IMR-90 (cell line): Measurements from ENCODE around the gene NOS1AP. TPM values are rescaled to one million over a fixed set of nuclear protein-coding genes. Genes with fewer than 3 reads are reported as not detected.

Experiments
- ATAC-seq: fragments of 200-7000 bp; cut with Tn5 transposase; 2 replicates; pipeline ENCODE4 v1.9.1; 2020; ENCODE audit warnings: low read depth, mild to moderate bottlenecking, moderate library complexity
- BruUV-seq: library from RNA; stranded (reverse); fragments of 400-500 nt; replicated peaks from 2 replicates; lab custom pipeline; 2021; lab: Mats Ljungman, UMichigan
- CTCF ChIA-PET: fragments of 300-600 bp; formaldehyde crosslinking; extraction: SDS; loops from one replicate; lab custom pipeline; 2021; ENCODE audit warnings: antibody characterized with exemption; lab: Yijun Ruan, JAX
- POLR2A ChIA-PET: fragments of 300-600 bp; sonication (Branson Sonifier 250); formaldehyde crosslinking; loops from one replicate; lab custom pipeline; 2022; ENCODE audit warnings: antibody characterized with exemption; ENCODE audit not compliant: unreplicated experiment; lab: Charles Lee
- DNase-seq: peaks from one replicate; pipeline ENCODE4 v3.0.0; 2013
- H2AFZ ChIP-seq: replicated peaks from 2 replicates; pipeline ENCODE3; 2013; ENCODE audit warnings: low read length, mild to moderate bottlenecking; ENCODE audit not compliant: poor library complexity
- H2AK5ac ChIP-seq: 2 replicates; pipeline ENCODE4 v1.6.1; 2013; ENCODE audit warnings: low read depth, low read length, inconsistent platforms
- H2AK9ac ChIP-seq: replicated peaks from 2 replicates; pipeline ENCODE3; 2013; ENCODE audit warnings: mild to moderate bottlenecking, low read depth, low read length, moderate library complexity; ENCODE audit not compliant: poor library complexity
- H2BK120ac ChIP-seq: 2 replicates; pipeline ENCODE4 v1.6.1; 2013; ENCODE audit warnings: low read depth, low read length, inconsistent platforms
- H2BK15ac ChIP-seq: 3 replicates; pipeline ENCODE4 v1.6.1; 2013; ENCODE audit warnings: low read depth, low read length, inconsistent platforms
- H2BK20ac ChIP-seq: 2 replicates; pipeline ENCODE4 v1.6.1; 2013; ENCODE audit warnings: low read depth, mild to moderate bottlenecking, inconsistent platforms, low read length, moderate library complexity
- H2BK5ac ChIP-seq: 2 replicates; pipeline ENCODE4 v1.6.1; 2013; ENCODE audit warnings: mild to moderate bottlenecking, low read depth, low read length, inconsistent platforms; ENCODE audit not compliant: poor library complexity, severe bottlenecking
- H3K14ac ChIP-seq: replicated peaks from 2 replicates; pipeline ENCODE4 v1.6.1; 2013; ENCODE audit warnings: low read depth, low read length, inconsistent platforms
- H3K18ac ChIP-seq: 2 replicates; pipeline ENCODE4 v1.6.1; 2013; ENCODE audit warnings: low read depth, low read length, control low read depth
- H3K23ac ChIP-seq: 2 replicates; pipeline ENCODE4 v1.6.1; 2013; ENCODE audit warnings: low read depth, low read length, inconsistent platforms
- H3K27ac ChIP-seq: 2 replicates; pipeline ENCODE4 v1.5.1; 2013; ENCODE audit warnings: mild to moderate bottlenecking, control low read depth, low read length; ENCODE audit not compliant: insufficient read depth
- H3K27me3 ChIP-seq: 2 replicates; pipeline ENCODE4 v1.6.1; 2013; ENCODE audit warnings: low read length; ENCODE audit not compliant: control insufficient read depth, insufficient read depth
- H3K36me3 ChIP-seq: 2 replicates; pipeline ENCODE4 v1.6.1; 2013; ENCODE audit warnings: low read length, mixed read lengths; ENCODE audit not compliant: control insufficient read depth, insufficient read depth
- H3K4ac ChIP-seq: 2 replicates; pipeline ENCODE4 v1.6.1; 2013; ENCODE audit warnings: low read depth, low read length, inconsistent platforms
- H3K4me1 ChIP-seq: 2 replicates; pipeline ENCODE4 v1.6.1; 2013; ENCODE audit warnings: low read length, mixed read lengths; ENCODE audit not compliant: control insufficient read depth, insufficient read depth
- H3K4me2 ChIP-seq: 2 replicates; pipeline ENCODE4 v1.6.1; 2013; ENCODE audit warnings: low read depth, mild to moderate bottlenecking, control low read depth, low read length, moderate library complexity
- H3K4me3 ChIP-seq: 2 replicates; pipeline ENCODE4 v1.5.1; 2013; ENCODE audit warnings: low read depth, mild to moderate bottlenecking, control low read depth, low read length, moderate library complexity; ENCODE audit not compliant: insufficient read depth
- H3K56ac ChIP-seq: 2 replicates; pipeline ENCODE4 v1.6.1; 2013; ENCODE audit warnings: low read length, inconsistent platforms; ENCODE audit not compliant: insufficient read depth; ENCODE audit errors: extremely low read depth
- H3K79me1 ChIP-seq, 2 experiments: 2 replicates each; pipeline ENCODE4 v1.6.1; 2013; ENCODE audit warnings: low read length in 2 of 2, inconsistent platforms in 1 of 2, low read depth in 1 of 2
- H3K9ac ChIP-seq: 2 replicates; pipeline ENCODE4 v1.6.1; 2013; ENCODE audit warnings: low read depth, low read length, control low read depth
- H3K9me1 ChIP-seq: 2 replicates; pipeline ENCODE4 v1.6.1; 2013; ENCODE audit warnings: low read length, inconsistent platforms; ENCODE audit not compliant: insufficient read depth
- H3K9me3 ChIP-seq: 2 replicates; pipeline ENCODE4 v1.6.1; 2013; ENCODE audit warnings: low read length; ENCODE audit not compliant: control insufficient read depth, insufficient read depth
- H4K20me1 ChIP-seq: 2 replicates; pipeline ENCODE4 v1.6.1; 2013; ENCODE audit warnings: low read length, inconsistent platforms; ENCODE audit not compliant: insufficient read depth
- H4K5ac ChIP-seq: 2 replicates; pipeline ENCODE4 v1.6.1; 2013; ENCODE audit warnings: mild to moderate bottlenecking, low read depth, low read length, control low read depth
- H4K8ac ChIP-seq, 2 experiments: 2 replicates each; pipeline ENCODE4 v1.6.1; 2013; ENCODE audit warnings: low read depth in 2 of 2, low read length in 2 of 2, control low read depth in 1 of 2, inconsistent platforms in 1 of 2
- H4K91ac ChIP-seq: 2 replicates; pipeline ENCODE4 v1.6.1; 2013; ENCODE audit warnings: low read depth, low read length, inconsistent platforms; ENCODE audit not compliant: insufficient read depth
- CEBPB ChIP-seq: IDR thresholded peaks from 2 replicates; pipeline ENCODE4 v1.6.1; 2012; ENCODE audit warnings: low read depth, low read length, improper control_type of control experiment
- CTCF ChIP-seq: conservative IDR thresholded peaks from 2 replicates; pipeline ENCODE4 v1.5.1; 2012; ENCODE audit warnings: mild to moderate bottlenecking, low read depth, low read length, improper control_type of control experiment
- ELK1 ChIP-seq: fragments of 150-350 bp; IDR thresholded peaks from 2 replicates; pipeline ENCODE4 v1.6.1; 2016; ENCODE audit warnings: low read depth, mild to moderate bottlenecking, low read length, moderate library complexity, borderline replicate concordance
- FOS ChIP-seq: fragments of 150-350 bp; IDR thresholded peaks from 2 replicates; pipeline ENCODE4 v1.6.1; 2016; ENCODE audit warnings: low read depth, low read length
- MAFK ChIP-seq: IDR thresholded peaks from 2 replicates; pipeline ENCODE4 v1.6.1; 2012; ENCODE audit warnings: low read depth, low read length, improper control_type of control experiment
- MAZ ChIP-seq: IDR thresholded peaks from 2 replicates; pipeline ENCODE4 v1.6.1; 2012; ENCODE audit warnings: low read depth, mild to moderate bottlenecking, low read length, improper control_type of control experiment, moderate library complexity, borderline replicate concordance
- MXI1 ChIP-seq: IDR thresholded peaks from 2 replicates; pipeline ENCODE4 v1.6.1; 2012; ENCODE audit warnings: low read depth, mild to moderate bottlenecking, low read length, moderate library complexity, borderline replicate concordance
- NFE2L2 ChIP-seq: fragments of 150-350 bp; IDR thresholded peaks from 2 replicates; pipeline ENCODE4 v1.6.1; 2016; ENCODE audit warnings: low read depth, mild to moderate bottlenecking, low read length
- POLR2A ChIP-seq: IDR thresholded peaks from 2 replicates; pipeline ENCODE4 v1.6.1; 2012; ENCODE audit warnings: mild to moderate bottlenecking, low read depth, low read length
- RAD21 ChIP-seq: IDR thresholded peaks from 2 replicates; pipeline ENCODE4 v1.6.1; 2012; ENCODE audit warnings: low read length, improper control_type of control experiment
- RCOR1 ChIP-seq: IDR thresholded peaks from 2 replicates; pipeline ENCODE4 v1.6.1; 2012; ENCODE audit warnings: mild to moderate bottlenecking, low read length, improper control_type of control experiment; ENCODE audit not compliant: insufficient replicate concordance
- RFX5 ChIP-seq: IDR thresholded peaks from 2 replicates; pipeline ENCODE4 v1.8.0; 2012; ENCODE audit warnings: low read depth, mild to moderate bottlenecking, low read length, moderate library complexity
- USF2 ChIP-seq: fragments of 150-350 bp; IDR thresholded peaks from 2 replicates; pipeline ENCODE4 v1.6.1; 2017; ENCODE audit warnings: mild to moderate bottlenecking, antibody characterized with exemption, low read length, low read depth
- WGBS, 2 experiments: methylation state at CpG; one replicate each; pipeline versions ENCODE4 v1.1.5 to v1.1.7; 2013; ENCODE audit warnings: missing lambda C conversion rate in 2 of 2; ENCODE audit not compliant: insufficient read length in 1 of 2; ENCODE audit errors: extremely low coverage in 2 of 2; 5-methylcytosine and 5-hydroxymethylcytosine counted together
- dilution Hi-C: fragments of 300-500 bp; cut with HindIII; formaldehyde crosslinking; loops from one replicate; pipeline ENCODE4 v1.14.3; 2018; ENCODE audit warnings: low sequenced_read_pairs; ENCODE audit not compliant: unreplicated experiment
- in situ Hi-C: fragments of 300-500 bp; cut with MboI; formaldehyde crosslinking; loops from 3 replicates; pipeline ENCODE4 v1.14.3; 2019; ENCODE audit warnings: low sequenced_read_pairs, inconsistent platforms, mixed read lengths
- intact Hi-C: fragments of 100-400 bp; cut with micrococcal nuclease; formaldehyde crosslinking; loops from 2 replicates; pipeline ENCODE4 v1.10.0; 2022
- polyA plus RNA-seq, 3 experiments: library from polyadenylated mRNA; depleted of rRNA; stranded (reverse); fragments of >200 nt; gene quantifications; 2 replicates each; pipeline ENCODE4 v1.2.3, GENCODE V29; 2012; ENCODE audit warnings: low replicate concordance in 1 of 3
- total RNA-seq: library from RNA; depleted of rRNA; stranded (reverse); fragments of >200 nt; gene quantifications from 2 replicates; pipeline ENCODE4 v1.2.3, GENCODE V29; 2012

NOS1AP gene
- total and polyA plus RNA-seq, 2 of the 4 experiments (the other 2 are of a cell fraction) = 0.18 to 0.19 TPM

- no peaks in the 10 kb centered on the region for H3K79me1 ChIP-seq
- H4K8ac ChIP-seq = no peak overlapping the region
- 86% methylated on average over 1 of the region's 7 CpGs; no CpG with 5 or more reads in 1 of the 2 experiments for WGBS, 2 experiments
- H3K4me2 ChIP-seq = no peak overlapping the region
- H3K4me3 ChIP-seq = no peak overlapping the region
- intact Hi-C loops (no loop called here), dilution Hi-C loops (no loop called here), in situ Hi-C loops (no loop called here)
- ChIA-PET POLR2A (no interaction called here), CTCF (no interaction called here)
- ATAC-seq (peak; percentile 17), DNase-seq (no peak)
- no peak overlapping the region for H4K5ac ChIP-seq
- H3K9ac ChIP-seq = no peak overlapping the region
- H2AK9ac ChIP-seq = no peak overlapping the region
- no peak overlapping the region for H4K91ac ChIP-seq
- H3K9me1 ChIP-seq = no peaks in the 10 kb centered on the region
- no peak for TF ChIP-seq NFE2L2
- no peak for TF ChIP-seq USF2
- TF ChIP-seq RCOR1 = no peak
- no peak for TF ChIP-seq ELK1
- TF ChIP-seq RFX5 = no peak
- TF ChIP-seq CEBPB = no peak
- no peak for TF ChIP-seq MAFK
- TF ChIP-seq FOS = no peak
- TF ChIP-seq CTCF = no peak
- no peak for TF ChIP-seq MXI1
- TF ChIP-seq MAZ = no peak
- no peak for TF ChIP-seq POLR2A
- no peak for TF ChIP-seq RAD21
- no peak overlapping the region for H3K23ac ChIP-seq
- no peak overlapping the region for H3K27ac ChIP-seq
- H2BK5ac ChIP-seq = no peak overlapping the region
- no peak overlapping the region for H2BK120ac ChIP-seq
- no peaks in the 10 kb centered on the region for H3K9me3 ChIP-seq
- no peak overlapping the region for H3K18ac ChIP-seq
- peaks cover 10% of the 10 kb centered on the region for H3K27me3 ChIP-seq
- no TSS peak for BruUV-seq
- no peak overlapping the region for H3K56ac ChIP-seq
- no peaks in the 10 kb centered on the region for H3K4me1 ChIP-seq
- H3K4ac ChIP-seq = no peak overlapping the region
- no peaks in the 10 kb centered on the region for H4K20me1 ChIP-seq
- H2AFZ ChIP-seq = no peak overlapping the region
- no peak overlapping the region for H3K14ac ChIP-seq
- H2BK15ac ChIP-seq = no peak overlapping the region
- no peak overlapping the region for H2AK5ac ChIP-seq
- no peak overlapping the region for H2BK20ac ChIP-seq
- H3K36me3 ChIP-seq = no peaks in the 10 kb centered on the region
Measured at GRCh38 chr1:162161916-162162550, 92.5 kb downstream of the NOS1AP start.
